Glutamatergic neuron (in vitro differentiated cells): Measurements from ENCODE around the gene AMH. TPM values are rescaled to one million over a fixed set of nuclear protein-coding genes. Genes with fewer than 3 reads are reported as not detected.
A peak's percentile ranks its signal among the peaks of the same experiment; 100 is the strongest.

ENCODE experiments used
- DNase-seq: peaks from one replicate; pipeline ENCODE4 v3.0.0; 2022
- H3K27ac Mint-ChIP-seq: one replicate; pipeline ENCODE4 v1.8.0; 2020; ENCODE audit warnings: mild to moderate bottlenecking, mixed read lengths, inconsistent platforms; ENCODE audit not compliant: unreplicated experiment
- H3K27me3 Mint-ChIP-seq: one replicate; pipeline ENCODE4 v1.8.0; 2020; ENCODE audit warnings: mild to moderate bottlenecking, moderate library complexity, mixed read lengths, inconsistent platforms; ENCODE audit not compliant: unreplicated experiment
- H3K36me3 Mint-ChIP-seq: one replicate; pipeline ENCODE4 v1.8.0; 2020; ENCODE audit warnings: mild to moderate bottlenecking, mixed read lengths, inconsistent platforms; ENCODE audit not compliant: unreplicated experiment
- H3K4me1 Mint-ChIP-seq: one replicate; pipeline ENCODE4 v1.8.0; 2020; ENCODE audit warnings: mild to moderate bottlenecking, low read depth, mixed read lengths, inconsistent platforms; ENCODE audit not compliant: unreplicated experiment
- H3K4me3 Mint-ChIP-seq: one replicate; pipeline ENCODE4 v1.8.0; 2020; ENCODE audit warnings: mild to moderate bottlenecking, mixed read lengths, inconsistent platforms; ENCODE audit not compliant: unreplicated experiment
- H3K9me3 Mint-ChIP-seq: one replicate; pipeline ENCODE4 v1.8.0; 2020; ENCODE audit warnings: mild to moderate bottlenecking, moderate library complexity, mixed read lengths, inconsistent platforms; ENCODE audit not compliant: unreplicated experiment
- total RNA-seq: library from RNA; stranded (reverse); fragmentation: NEBNext Ultra II Directional; extraction: Animal tissue kit (Norgen Biotek cat#: 25700); gene quantifications from one replicate; pipeline ENCODE4 v1.2.1, GENCODE V29; 2021; ENCODE audit not compliant: unreplicated experiment
- TF ChIP-seq, protein P1 (sequence below): fragments of 200-600 bp; sonication (generic); IDR thresholded peaks from one replicate; pipeline ENCODE4 v1.5.0; 2021; ENCODE audit not compliant: partially characterized antibody, unreplicated experiment

Gene AMH
- total RNA-seq, 1 donor from 2014 or later = 11.0 TPM

DNA sequence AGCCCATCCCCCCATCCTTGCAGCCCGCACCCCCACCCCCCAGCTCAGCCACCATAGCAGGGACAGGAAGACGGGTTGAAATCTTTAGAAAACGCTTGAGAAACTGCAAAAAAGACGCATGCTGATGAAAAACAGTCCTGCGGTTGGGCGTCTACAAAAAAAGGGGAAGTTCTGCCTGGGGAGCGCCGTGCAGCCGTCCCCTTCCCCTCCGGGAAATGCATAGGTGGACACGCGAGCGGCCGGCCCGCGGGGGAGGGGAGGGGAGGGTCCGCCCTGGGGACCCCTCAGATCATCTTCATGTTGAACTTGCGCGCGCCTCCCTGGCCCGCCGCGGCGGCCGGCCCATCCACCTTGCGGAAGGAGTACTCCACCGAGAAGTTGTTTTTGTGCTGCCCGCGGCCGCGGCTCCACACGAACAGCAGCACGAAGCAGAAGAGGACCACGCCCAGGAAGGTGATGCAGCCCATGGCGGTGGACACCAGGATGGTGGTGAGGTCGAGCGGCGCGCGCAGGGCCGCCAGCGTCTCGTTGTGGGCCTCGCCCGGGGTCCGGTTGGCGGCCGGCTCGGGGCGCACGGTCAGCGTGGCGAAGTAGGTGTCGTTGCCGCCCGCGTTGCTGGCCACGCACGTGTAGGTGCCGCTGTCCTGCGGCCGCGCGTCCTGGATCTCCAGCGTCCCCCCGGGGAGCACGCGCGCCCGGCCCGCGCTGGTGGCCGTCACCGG, 40.8 kb downstream of the AMH start:
- Mint-ChIP-seq H3K27me3 (peaks cover 21% of the 10 kb centered on the region), H3K4me3 (peak overlapping the region; percentile 75), H3K36me3 (no peaks in the 10 kb centered on the region), H3K9me3 (peaks cover 10% of the 10 kb centered on the region), H3K4me1 (peaks cover 10% of the 10 kb centered on the region), H3K27ac (no peak overlapping the region)
- TF ChIP-seq, protein P1, sequence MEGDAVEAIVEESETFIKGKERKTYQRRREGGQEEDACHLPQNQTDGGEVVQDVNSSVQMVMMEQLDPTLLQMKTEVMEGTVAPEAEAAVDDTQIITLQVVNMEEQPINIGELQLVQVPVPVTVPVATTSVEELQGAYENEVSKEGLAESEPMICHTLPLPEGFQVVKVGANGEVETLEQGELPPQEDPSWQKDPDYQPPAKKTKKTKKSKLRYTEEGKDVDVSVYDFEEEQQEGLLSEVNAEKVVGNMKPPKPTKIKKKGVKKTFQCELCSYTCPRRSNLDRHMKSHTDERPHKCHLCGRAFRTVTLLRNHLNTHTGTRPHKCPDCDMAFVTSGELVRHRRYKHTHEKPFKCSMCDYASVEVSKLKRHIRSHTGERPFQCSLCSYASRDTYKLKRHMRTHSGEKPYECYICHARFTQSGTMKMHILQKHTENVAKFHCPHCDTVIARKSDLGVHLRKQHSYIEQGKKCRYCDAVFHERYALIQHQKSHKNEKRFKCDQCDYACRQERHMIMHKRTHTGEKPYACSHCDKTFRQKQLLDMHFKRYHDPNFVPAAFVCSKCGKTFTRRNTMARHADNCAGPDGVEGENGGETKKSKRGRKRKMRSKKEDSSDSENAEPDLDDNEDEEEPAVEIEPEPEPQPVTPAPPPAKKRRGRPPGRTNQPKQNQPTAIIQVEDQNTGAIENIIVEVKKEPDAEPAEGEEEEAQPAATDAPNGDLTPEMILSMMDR = no peak
- DNase-seq = no peak

DNA sequence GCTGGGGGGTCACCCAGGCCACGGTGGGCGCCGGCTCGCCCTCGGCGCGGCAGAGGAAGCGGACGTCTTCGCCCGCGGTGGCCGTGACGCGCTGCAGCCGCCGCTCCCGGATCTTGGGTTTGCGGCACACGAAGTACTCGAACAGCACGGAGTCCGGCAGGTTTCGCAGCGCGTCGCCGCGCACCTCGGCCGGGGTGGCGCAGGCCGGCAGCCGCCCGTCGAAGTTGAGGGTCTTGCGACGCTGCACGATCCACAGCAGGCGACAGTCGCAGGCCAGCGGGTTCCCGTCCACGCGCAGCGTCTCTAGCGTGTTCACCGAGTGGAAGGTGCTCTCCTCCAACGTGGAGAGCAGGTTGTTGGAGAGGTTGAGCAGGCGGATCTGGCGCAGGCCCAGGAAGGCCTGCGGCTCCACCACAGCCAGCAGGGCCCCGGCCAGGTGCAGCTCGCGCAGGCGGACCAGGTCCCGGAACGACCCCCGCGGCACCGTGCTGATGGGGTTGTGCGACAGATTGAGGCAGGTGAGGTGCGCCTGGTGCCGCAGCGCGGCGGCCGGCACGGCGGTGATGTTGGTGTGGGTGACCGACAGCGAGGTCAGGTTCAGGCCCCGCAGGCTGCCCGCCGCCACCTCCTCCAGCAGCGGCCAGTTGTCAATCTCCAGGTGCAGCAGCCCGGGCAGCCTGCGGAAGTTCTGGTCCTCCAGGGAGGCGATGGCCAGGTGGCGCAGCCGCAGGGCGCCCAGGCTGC, 41.5 kb downstream of the AMH start:
- Mint-ChIP-seq H3K4me3 (no peak overlapping the region), H3K9me3 (peaks cover 10% of the 10 kb centered on the region), H3K4me1 (peaks cover 12% of the 10 kb centered on the region), H3K36me3 (no peaks in the 10 kb centered on the region), H3K27ac (no peak overlapping the region), H3K27me3 (peaks cover 21% of the 10 kb centered on the region)
- TF ChIP-seq, protein P1 = no peak
- no peak for DNase-seq

DNA sequence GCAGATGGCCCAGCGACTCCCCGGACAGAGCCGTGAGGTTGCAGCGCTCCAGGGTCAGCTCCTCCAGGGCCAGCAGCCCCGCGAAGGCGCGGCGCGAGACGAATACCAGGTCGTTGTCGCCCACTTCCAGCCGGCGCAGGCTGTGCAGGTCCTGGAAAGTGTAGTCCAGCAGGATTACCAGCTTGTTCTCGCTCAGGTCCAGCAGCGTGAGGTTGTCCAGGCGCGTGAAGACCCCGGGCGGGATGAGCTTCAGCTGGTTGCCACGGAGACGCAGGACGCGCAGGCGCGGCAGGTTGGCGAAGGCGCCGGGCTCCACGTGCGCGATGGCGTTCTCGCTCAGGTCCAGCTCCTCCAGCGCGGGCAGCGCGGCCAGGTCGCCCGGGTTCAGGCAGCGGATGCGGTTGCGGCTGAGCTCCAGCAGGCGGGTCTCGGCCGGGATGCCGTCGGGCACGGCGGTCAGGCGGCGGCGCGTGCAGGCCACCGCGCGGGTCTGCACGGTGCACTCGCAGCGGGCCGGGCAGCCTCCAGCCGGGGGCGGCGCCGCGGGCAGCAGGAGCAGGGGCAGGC, 42.1 kb downstream of the AMH start:
- Mint-ChIP-seq H3K4me1 (peaks cover 12% of the 10 kb centered on the region), H3K36me3 (no peaks in the 10 kb centered on the region), H3K27me3 (peaks cover 21% of the 10 kb centered on the region), H3K27ac (no peak overlapping the region), H3K9me3 (peaks cover 10% of the 10 kb centered on the region), H3K4me3 (no peak overlapping the region)
- TF ChIP-seq, protein P1 = peak; percentile 45
- DNase-seq = peak; percentile 84

DNA sequence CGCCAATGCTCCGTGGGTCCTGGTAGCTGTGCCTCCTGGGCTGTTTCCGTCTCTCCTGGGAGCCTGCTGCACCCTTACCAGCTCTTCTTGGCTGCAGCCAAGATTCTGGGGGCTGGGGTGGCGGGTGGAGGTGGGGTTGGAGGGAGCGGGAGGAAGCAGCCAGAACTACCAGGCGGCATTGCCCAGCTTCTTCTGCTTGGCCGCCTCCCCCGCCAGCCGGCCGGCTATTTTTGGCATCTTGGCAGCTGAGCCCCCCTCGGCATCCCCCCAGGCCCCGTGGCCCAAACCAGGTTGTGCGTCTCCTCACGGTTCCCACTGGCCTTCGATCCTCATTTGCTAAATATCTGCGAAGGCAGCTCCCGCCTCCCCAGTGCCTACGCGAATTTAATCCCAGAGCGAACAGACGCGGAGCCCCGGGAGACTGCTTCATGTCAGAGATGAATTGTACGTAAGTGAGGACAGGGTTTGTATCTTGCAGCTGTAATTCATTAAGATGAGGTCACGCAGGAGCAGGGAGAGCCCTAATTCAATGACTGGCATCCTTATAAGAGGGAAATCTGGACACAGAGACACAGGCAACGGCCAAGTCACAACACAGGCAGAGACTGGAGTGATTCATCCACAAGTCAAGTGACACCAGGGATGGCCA, 45.7 kb downstream of the AMH start:
- DNase-seq = peak; percentile 54
- Mint-ChIP-seq H3K36me3 (no peaks in the 10 kb centered on the region), H3K27me3 (peaks cover 5% of the 10 kb centered on the region), H3K4me3 (peak overlapping the region; percentile 63), H3K27ac (no peak overlapping the region), H3K9me3 (peaks cover 2% of the 10 kb centered on the region), H3K4me1 (peaks cover 5% of the 10 kb centered on the region)
- TF ChIP-seq, protein P1 = no peak
